NCI-H128 (cell line): ENCODE data around the gene AP4S1.

Experiments
- DNase-seq: peaks from one replicate; lab custom pipeline; 2025; ENCODE audit not compliant: unreplicated experiment; lab: John Stamatoyannopoulos, UW

AP4S1 gene

DNA sequence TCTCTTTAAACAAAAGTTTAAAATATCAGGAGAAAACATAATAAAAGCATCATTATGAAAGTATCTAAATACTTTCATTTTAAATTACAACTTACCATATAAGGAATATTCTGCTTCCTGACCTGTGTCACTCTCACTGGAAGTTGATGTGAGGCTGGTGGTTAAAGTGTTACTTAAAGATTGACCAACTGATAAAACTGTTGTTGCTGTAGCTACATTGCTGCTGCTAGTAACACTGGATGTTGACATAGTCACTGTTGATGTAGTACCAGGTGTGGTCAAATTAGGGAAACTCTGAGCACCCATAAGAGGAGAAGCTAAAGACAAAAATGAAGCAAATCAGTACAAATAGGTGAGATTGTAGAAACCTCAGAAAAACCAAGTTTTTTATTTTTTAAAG lies 102.2 kb downstream of the AP4S1 start:
- no peak for DNase-seq

DNA sequence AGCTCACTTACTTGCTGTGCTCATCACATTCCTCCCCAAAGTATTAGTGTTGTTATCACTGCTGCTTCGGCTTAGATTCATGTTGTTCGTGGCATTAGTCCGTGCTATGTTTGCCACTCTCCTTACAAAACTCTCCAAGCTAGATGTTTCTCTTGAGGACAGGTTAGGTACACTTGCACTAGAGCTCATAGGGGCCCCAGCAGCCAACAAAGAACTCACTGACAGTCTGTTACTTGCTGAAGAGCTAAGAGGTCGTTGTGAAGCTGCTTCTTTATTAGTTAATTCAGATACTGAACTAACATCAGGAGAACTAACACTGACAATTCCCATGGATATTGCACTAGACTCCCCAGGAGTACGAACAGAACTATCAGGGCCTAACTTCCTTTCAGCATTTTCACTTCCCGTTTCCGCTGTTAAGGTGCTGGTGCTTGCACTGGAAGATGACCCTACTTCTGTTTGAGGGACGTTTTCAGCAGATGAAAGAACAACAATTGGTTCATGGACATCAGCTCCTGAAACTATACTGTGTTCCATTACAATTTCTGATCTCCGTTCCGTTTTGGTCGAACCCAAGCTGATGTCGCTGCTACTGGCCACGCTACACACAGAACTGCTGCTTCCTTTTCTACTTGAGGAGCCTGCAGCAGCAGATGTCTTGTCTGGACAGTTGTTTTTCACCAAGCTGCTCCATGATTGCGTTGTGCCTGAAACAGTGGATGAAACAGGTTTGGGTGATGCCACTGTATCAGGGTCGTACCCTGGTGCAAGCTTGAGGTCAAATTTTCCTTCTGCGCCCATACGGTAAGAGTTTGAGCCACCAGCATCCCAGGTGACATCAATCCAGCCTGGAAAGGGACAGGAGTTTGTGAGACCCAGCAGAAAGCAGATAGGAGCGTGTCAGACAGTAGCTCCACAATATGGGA lies 103.4 kb downstream of the AP4S1 start:
- DNase-seq, result no peak

DNA sequence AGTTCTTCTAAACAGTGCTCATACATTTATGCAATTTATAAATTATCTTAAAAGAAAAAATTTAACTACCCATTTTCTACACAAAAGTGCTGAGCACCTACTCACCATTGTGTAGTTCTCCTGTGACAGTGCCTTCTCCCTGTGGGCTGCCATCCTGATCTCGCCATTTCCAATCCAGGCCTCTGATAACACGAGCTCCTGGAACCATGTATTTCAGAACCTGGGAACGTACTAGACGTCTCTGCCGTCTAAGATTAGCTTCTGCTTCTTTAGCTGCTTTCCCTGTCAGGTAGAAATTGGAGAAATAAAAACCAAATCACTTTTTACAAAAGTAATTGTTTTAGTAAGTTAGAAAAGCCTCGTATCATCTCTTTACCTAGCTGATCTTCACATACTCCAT lies 107.7 kb downstream of the AP4S1 start:
- no peak for DNase-seq

DNA sequence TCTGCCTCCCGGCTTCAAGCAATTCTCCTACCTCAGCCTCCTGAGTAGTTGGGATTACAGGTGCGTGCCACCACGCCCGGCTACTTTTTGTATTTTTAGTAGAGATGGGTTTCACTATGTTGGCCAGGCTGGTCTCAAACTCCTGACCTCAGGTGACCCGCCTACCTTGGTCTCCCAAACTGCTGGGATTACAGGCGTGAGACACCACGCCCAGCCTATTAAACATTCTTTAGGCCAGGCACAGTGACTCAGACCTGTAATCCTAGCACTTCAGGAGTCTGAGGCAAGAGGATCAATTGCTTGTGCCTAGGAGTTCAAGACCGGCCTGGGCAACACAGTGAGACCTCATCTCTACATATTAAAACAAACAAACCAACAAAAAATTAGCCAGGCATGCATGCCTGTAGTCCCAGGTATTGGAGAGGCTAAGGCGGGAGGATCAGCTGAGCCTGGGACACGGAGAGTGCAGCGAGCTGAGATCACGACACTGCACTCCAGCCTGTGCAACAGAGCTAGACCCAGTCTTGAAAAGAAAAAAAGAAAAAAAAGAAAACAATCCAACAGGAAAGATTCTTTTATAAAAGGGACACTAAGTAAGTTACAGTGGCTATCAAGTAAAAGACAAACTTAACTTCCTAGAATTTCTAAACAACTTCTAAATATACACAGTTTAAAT lies 111.9 kb downstream of the AP4S1 start:
- DNase-seq, result no peak

DNA sequence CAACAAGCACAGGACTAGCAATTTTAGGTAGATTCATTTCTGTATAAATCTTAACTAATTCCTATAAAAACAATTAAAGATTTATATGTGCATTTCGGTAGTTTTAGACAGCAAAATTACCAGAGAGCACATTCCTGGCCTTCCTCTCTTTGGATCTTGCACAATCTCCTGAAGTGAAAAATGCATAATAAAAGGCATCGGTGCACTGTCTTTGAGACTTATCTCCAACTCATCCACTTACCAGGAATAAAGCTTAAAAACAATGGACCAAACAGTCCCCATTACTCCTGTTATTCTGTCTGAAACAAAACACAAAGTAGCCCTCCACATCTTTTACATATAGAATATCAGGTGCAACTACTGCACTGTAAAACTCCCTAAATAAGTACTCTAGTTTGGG lies 112.9 kb downstream of the AP4S1 start:
- DNase-seq, result no peak

DNA sequence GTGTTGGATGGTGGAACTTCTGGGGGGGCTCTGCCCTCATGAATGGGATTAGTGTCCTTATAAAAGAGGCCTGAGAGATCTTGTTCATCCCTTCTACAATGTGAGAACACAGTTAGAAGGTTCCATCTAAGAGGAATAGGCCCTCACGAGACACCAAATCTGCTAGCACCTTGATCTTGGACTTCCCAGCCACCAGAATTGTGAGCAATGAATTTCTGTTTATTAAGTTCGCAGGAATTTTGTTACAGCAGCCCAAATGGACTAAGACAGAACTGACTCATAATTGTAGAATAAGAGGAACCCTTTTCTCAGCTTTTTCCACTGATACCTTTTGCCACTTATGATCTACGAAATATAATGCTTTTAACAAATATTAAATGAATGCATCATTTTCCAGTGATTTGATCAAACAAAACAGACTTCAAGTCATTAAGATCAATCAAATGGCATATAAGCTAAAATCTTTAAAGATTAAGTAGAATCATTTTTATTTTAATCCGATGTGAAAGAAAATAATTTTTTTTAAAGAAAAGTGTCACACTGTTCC lies 113.9 kb downstream of the AP4S1 start:
- no peak for DNase-seq

DNA sequence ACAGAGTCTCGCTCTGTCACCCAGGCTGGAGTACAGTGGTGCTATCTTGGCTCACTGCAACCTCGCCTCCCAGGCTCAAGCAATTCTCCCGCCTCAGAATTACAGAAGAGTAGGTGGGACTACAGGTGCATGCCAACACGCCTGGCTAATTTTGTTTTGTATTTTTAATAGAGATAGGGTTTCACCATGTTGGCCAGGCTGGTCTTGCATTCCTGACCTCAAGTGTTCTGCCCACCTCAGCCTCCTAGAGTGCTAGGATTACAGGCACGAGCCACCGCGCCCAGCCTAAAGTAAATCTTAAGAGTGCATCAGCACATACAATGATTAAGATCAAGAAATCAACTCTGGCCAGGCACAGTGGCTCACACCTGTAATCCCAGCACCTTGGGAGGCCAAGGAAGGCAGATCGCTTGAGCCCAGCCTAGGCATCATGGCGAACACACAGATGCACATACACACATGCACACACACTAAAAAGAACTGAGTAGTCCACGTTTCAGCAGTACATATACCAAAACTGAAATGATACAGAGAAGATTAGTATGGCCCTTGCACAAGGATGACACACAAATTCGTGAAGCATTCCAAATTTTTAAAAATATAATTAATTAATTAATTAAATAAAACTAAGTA lies 117.1 kb downstream of the AP4S1 start:
- no peak for DNase-seq
